ENCODE results near the gene AFAP1L1.

- TF ChIP-seq CTCF (conservative IDR thresholded peaks at IDR 0.05 in 1 of 2, IDR thresholded peaks at IDR 0.05 in 1 of 2; ENCODE audit: extremely low read depth in 1 of 2, insufficient read depth in 1 of 2, low read depth in 1 of 2, low read length in 2 of 2) (no peak), EZH2 (IDR thresholded peaks at IDR 0.05; ENCODE audit: borderline replicate concordance, low read length) (no peak)
Measured at GRCh38 chr5:149235841-149236240, 35.8 kb upstream of the AFAP1L1 start.

All from mammary epithelial cell (primary cell).